ENCODE results near the gene GAK.

- TF ChIP-seq CTCF (IDR thresholded peaks at IDR 0.05; ENCODE audit: borderline replicate concordance, extremely low read depth, low read length, poor library complexity, severe bottlenecking), result no peak
- no peak for TF ChIP-seq EZH2 (IDR thresholded peaks at IDR 0.05; ENCODE audit: borderline replicate concordance, low read depth, low read length, severe bottlenecking)
Observed at GRCh38 chr4:960636-961350, 28.7 kb upstream of the GAK start.
